Esophagus muscularis mucosa (tissue), 4 donors: ENCODE data around the gene FNTB. TPM values are rescaled to one million over a fixed set of nuclear protein-coding genes. Genes with fewer than 3 reads are reported as not detected.

ENCODE experiments used
- DNase-seq: peaks from one replicate; pipeline ENCODE4 v3.0.0-alpha.2; 2017; ENCODE audit errors: extremely low spot score
- H3K27ac ChIP-seq, 4 donors: fragments of 200-600 bp; sonication (generic); replicated peaks in 1 of 4; 1 replicate in 3 of 4; 2 replicates in 1 of 4; pipeline ENCODE4 v1.5.1; 2016 to 2019; ENCODE audit warnings: mild to moderate bottlenecking in 1 of 4
- H3K27me3 ChIP-seq, 4 donors: fragments of 200-600 bp; sonication (generic); one replicate each; pipeline versions ENCODE4 v1.5.1 to v1.6.0; 2016 to 2019
- H3K36me3 ChIP-seq, 4 donors: fragments of 200-600 bp; sonication (generic); one replicate each; pipeline ENCODE4 v1.5.1; 2016 to 2019
- H3K4me1 ChIP-seq, 4 donors: fragments of 200-600 bp; sonication (generic); one replicate each; pipeline ENCODE4 v1.5.1; 2016 to 2019
- H3K4me3 ChIP-seq, 4 donors: fragments of 200-600 bp; sonication (generic); 1 replicate in 2 of 4; 2 replicates in 2 of 4; pipeline ENCODE4 v1.5.1; 2016 to 2019; ENCODE audit warnings: mild to moderate bottlenecking in 4 of 4, moderate library complexity in 1 of 4
- H3K9me3 ChIP-seq, 4 donors: fragments of 200-600 bp; sonication (generic); 1 replicate in 3 of 4; 2 replicates in 1 of 4; pipeline ENCODE4 v1.5.1; 2016 to 2019
- EP300 ChIP-seq: sonication (generic); formaldehyde crosslinking; IDR thresholded peaks from one replicate; pipeline ENCODE4 v1.6.1; 2017; ENCODE audit warnings: antibody characterized with exemption
- POLR2A ChIP-seq: fragments of 450-650 bp; IDR thresholded peaks from one replicate; pipeline ENCODE4 v1.6.1; 2017; ENCODE audit warnings: antibody characterized with exemption, moderate library complexity, mild to moderate bottlenecking, low read depth
- POLR2AphosphoS5 ChIP-seq, 2 donors: sonication (generic); formaldehyde crosslinking; IDR thresholded peaks; one replicate each; pipeline ENCODE4 v1.6.1; 2017; ENCODE audit warnings: antibody characterized with exemption in 2 of 2
- WGBS: methylation state at CpG from one replicate; pipeline ENCODE4 v1.1.5; 2018; 5-methylcytosine and 5-hydroxymethylcytosine counted together
- intact Hi-C: fragments of 100-400 bp; cut with DNase I; formaldehyde crosslinking; loops from one replicate; pipeline ENCODE4 v1.15.1; 2023
- total RNA-seq, 4 donors: library from RNA; depleted of rRNA; stranded (reverse); fragments of >200 nt; gene quantifications; one replicate each; pipeline versions ENCODE4 v1.1.0 to v1.2.1, GENCODE V29; 2016
- TF ChIP-seq, protein P1 (sequence below), 3 experiments: fragments of 200-600 bp in 2 of 3; fragments of 450-650 bp in 1 of 3; sonication (generic) in 2 of 3; IDR thresholded peaks; one replicate each; pipeline ENCODE4 v1.5.1; 2017 to 2019; ENCODE audit warnings: antibody characterized with exemption in 3 of 3, mild to moderate bottlenecking in 2 of 3, moderate library complexity in 1 of 3

FNTB gene
- total RNA-seq, 4 donors from 2014 or later: 10.3 to 20.7 (median 15.5) TPM

DNA sequence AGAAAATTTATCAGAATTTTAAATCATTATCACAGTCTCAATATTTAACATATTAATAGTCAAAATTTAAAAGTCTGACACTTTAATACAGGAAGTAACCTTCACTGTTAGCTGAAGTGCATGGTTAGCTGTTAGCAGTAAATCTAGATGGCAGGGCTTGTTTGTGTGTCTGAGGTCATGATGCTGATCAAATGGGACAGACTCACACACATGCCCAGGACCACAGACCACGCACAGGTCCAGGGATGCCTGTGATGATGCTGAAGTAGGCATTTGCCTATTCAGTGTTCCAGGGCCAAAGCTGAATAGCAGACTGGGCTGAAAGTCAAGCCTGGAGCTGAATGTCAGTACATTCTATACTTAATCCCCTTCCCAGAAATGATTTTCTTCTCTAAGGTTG is 20.5 kb downstream of the FNTB start:
- H3K4me1 ChIP-seq: no peaks in the 10 kb centered on the region
- TF ChIP-seq, protein P1, sequence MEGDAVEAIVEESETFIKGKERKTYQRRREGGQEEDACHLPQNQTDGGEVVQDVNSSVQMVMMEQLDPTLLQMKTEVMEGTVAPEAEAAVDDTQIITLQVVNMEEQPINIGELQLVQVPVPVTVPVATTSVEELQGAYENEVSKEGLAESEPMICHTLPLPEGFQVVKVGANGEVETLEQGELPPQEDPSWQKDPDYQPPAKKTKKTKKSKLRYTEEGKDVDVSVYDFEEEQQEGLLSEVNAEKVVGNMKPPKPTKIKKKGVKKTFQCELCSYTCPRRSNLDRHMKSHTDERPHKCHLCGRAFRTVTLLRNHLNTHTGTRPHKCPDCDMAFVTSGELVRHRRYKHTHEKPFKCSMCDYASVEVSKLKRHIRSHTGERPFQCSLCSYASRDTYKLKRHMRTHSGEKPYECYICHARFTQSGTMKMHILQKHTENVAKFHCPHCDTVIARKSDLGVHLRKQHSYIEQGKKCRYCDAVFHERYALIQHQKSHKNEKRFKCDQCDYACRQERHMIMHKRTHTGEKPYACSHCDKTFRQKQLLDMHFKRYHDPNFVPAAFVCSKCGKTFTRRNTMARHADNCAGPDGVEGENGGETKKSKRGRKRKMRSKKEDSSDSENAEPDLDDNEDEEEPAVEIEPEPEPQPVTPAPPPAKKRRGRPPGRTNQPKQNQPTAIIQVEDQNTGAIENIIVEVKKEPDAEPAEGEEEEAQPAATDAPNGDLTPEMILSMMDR (IDR thresholded peaks at IDR 0.05): no peak
- TF ChIP-seq POLR2AphosphoS5 (IDR thresholded peaks at IDR 0.05): no peak
- H3K27me3 ChIP-seq: no peaks in the 10 kb centered on the region
- DNase-seq: no peak
- 100% methylated on average over 1 of the region's 1 CpG for WGBS
- peaks cover 0 to 42% (median 10%) of the 10 kb centered on the region in 4 donors for H3K36me3 ChIP-seq
- H3K9me3 ChIP-seq: no peaks in the 10 kb centered on the region
- intact Hi-C loops: no loop called here
- H3K27ac ChIP-seq: no peak overlapping the region
- no peak overlapping the region for H3K4me3 ChIP-seq

DNA sequence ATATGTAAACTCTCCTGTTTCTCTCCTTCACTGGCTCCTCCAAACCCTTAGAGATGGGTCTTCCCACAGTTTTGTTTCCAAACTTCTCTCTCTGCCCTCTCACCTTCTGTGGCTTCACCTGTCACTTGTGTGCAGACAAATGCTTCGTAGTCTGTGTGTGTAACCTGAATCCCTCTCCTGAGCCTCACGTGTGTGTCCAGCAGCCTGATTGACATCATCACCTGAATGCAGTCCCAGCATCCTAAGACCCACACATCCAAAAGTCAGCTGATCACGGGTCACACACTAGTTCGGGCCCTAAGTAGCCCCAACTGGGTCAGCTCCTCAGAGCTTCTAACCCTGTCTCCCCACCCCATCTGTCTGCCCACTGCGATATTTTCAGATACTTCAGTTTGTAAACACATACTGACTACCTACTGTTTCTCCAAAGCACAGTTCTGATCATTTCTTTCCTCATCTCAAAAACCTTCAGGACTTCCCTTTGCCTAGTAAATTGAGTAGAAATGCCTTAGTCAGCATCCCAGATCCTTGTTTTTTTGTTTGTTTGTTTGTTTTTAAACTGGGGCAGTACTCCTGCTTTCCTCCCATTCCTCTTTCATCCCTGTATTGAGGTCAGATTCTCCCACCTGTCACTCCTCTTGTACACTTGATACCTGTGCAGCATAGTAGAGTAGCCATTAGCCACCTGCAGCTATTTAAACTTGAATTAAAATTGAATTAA is 23.7 kb downstream of the FNTB start:
- intact Hi-C loops: no loop called here
- TF ChIP-seq POLR2A (no peak), POLR2AphosphoS5 (IDR thresholded peaks at IDR 0.05) (no peak), EP300 (no peak)
- TF ChIP-seq, protein P1 (IDR thresholded peaks at IDR 0.05): no peak
- Histone ChIP-seq H3K27me3 (no peaks in the 10 kb centered on the region), H3K27ac (no peak overlapping the region), H3K4me1 (no peaks in the 10 kb centered on the region), H3K4me3 (no peak overlapping the region), H3K36me3 (peaks cover 6 to 63% (median 30%) of the 10 kb centered on the region in 4 donors), H3K9me3 (no peaks in the 10 kb centered on the region)
- DNase-seq: no peak
- WGBS: 93% methylated on average over 5 of the region's 5 CpGs

DNA sequence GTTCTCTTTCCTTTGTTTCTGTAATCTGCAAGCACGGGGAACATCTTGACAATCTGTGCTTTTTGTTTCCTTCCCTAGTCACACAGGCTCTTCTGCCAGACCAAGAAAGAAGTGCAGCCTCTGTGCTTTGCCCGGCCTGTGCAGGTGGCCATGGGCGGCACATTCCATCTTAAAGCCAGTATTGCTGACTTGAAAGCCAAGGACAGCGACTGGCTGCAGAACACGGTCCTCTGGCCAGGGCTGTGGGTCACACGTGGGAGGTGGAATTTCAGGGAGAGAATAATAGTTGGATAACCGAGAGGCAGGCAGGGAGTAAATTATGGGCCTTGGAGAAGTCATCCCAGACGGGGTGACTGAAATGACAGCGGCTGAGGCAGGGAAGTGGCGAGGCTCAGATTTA is 24.8 kb downstream of the FNTB start:
- 81% methylated on average over 10 of the region's 10 CpGs for WGBS
- no peak for DNase-seq
- H3K4me3 ChIP-seq: no peak overlapping the region
- TF ChIP-seq POLR2AphosphoS5 (IDR thresholded peaks at IDR 0.05): no peak
- TF ChIP-seq, protein P1 (IDR thresholded peaks at IDR 0.05): no peak
- no peak for TF ChIP-seq POLR2A
- TF ChIP-seq EP300: no peak
- H3K27me3 ChIP-seq: no peaks in the 10 kb centered on the region
- intact Hi-C loops: no loop called here
- H3K4me1 ChIP-seq: no peaks in the 10 kb centered on the region
- peaks cover 11 to 71% (median 42%) of the 10 kb centered on the region in 4 donors for H3K36me3 ChIP-seq
- no peaks in the 10 kb centered on the region for H3K9me3 ChIP-seq
- H3K27ac ChIP-seq: no peak overlapping the region

DNA sequence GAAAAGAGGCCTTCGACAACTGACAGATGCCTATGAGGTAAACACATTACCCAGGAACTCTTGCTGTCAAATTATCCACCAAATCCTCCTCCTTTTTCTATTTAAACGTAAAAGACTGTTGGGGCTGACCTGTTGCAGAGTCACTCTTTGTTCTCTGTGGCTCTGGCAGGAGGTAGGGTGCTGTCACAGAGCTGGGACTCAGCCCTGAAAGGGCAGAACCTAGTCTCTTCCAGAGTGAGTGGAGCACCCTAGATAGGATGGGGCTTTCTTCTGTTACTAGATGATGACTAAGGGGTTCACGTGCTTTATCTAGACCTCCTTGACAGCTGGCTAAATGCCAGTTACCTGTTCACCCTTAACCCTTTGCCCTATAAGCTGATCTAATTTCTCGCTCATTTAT is 25.7 kb downstream of the FNTB start:
- DNase-seq: no peak
- Histone ChIP-seq H3K27ac (no peak overlapping the region), H3K4me1 (no peaks in the 10 kb centered on the region), H3K36me3 (peaks cover 11 to 79% (median 47%) of the 10 kb centered on the region in 4 donors), H3K9me3 (no peaks in the 10 kb centered on the region), H3K27me3 (no peaks in the 10 kb centered on the region), H3K4me3 (no peak overlapping the region)
- WGBS: 88% methylated on average over 4 of the region's 4 CpGs
- TF ChIP-seq POLR2AphosphoS5 (IDR thresholded peaks at IDR 0.05) (no peak), EP300 (no peak), POLR2A (no peak)
- TF ChIP-seq, protein P1 (IDR thresholded peaks at IDR 0.05): no peak
- intact Hi-C loops: no loop called here

DNA sequence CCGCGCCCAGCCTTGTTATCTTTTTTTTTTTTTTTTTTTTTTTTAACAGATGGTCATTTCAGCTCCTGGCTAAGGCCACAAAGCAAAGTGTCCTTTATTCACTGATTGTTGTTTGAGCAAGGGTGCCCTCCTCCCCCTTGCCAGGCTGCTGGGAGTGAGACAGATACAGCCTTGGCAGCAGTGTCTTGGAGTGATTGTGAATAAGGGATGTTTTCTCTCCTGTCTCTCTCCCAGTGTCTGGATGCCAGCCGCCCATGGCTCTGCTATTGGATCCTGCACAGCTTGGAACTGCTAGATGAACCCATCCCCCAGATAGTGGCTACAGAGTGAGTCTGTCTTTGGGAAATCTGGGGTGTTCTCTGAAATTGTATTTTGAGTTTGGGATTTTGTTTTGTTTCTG is 28.7 kb downstream of the FNTB start:
- Histone ChIP-seq H3K36me3 (peaks cover 11 to 61% (median 41%) of the 10 kb centered on the region in 4 donors), H3K27me3 (no peaks in the 10 kb centered on the region), H3K27ac (no peak overlapping the region), H3K9me3 (no peaks in the 10 kb centered on the region), H3K4me1 (peaks cover 12 to 14% (median 13%) of the 10 kb centered on the region in 4 donors), H3K4me3 (no peak overlapping the region)
- intact Hi-C loops: no loop called here
- no peak for DNase-seq
- no peak for TF ChIP-seq POLR2A
- TF ChIP-seq, protein P1 (IDR thresholded peaks at IDR 0.05): no peak
- 89% methylated on average over 3 of the region's 3 CpGs for WGBS
